Urinary bladder (tissue), 4 donors: Measurements from ENCODE around the gene SLC26A11. TPM values are rescaled to one million over a fixed set of nuclear protein-coding genes. Genes with fewer than 3 reads are reported as not detected.
"Not testable (repeated sequence)": the region's sequence is repeated elsewhere in the genome, so short reads cannot be mapped to it uniquely, and the experiment has no call there.

Experiments used
- DNase-seq: peaks from one replicate; pipeline ENCODE4 v3.0.0-alpha.2; 2015; ENCODE audit errors: extremely low spot score
- H3K27ac ChIP-seq: one replicate; pipeline ENCODE4 v1.5.1; 2013; ENCODE audit warnings: low read depth, mild to moderate bottlenecking, moderate library complexity
- H3K36me3 ChIP-seq: one replicate; pipeline ENCODE4 v1.6.1; 2013; ENCODE audit warnings: mild to moderate bottlenecking, moderate library complexity; ENCODE audit not compliant: insufficient read depth
- H3K4me1 ChIP-seq: one replicate; pipeline ENCODE4 v1.6.1; 2013; ENCODE audit warnings: mild to moderate bottlenecking, moderate library complexity; ENCODE audit not compliant: insufficient read depth
- H3K4me3 ChIP-seq: one replicate; pipeline ENCODE4 v1.5.1; 2013; ENCODE audit warnings: low read depth, low read length
- WGBS: extraction: QIAGEN DNeasy Blood & Tissue Kit; methylation state at CpG from one replicate; pipeline ENCODE4 v1.1.7; 2013; 5-methylcytosine and 5-hydroxymethylcytosine counted together
- polyA plus RNA-seq: library from polyadenylated mRNA; stranded (reverse); fragments of 200-250 nt; gene quantifications from one replicate; pipeline ENCODE4 v1.2.3, GENCODE V29; 2013
- total RNA-seq: library from RNA; depleted of rRNA; stranded (reverse); fragments of >200 nt; gene quantifications from one replicate; pipeline ENCODE4 v1.2.3, GENCODE V29; 2014
- donor health status: healthy with polysubstance abuse.
- donor health status: healthy.

The SLC26A11 gene
- total and polyA plus RNA-seq, 2 donors, result 9.2 to 14.2 TPM

- Histone ChIP-seq H3K27ac (no peak overlapping the region), H3K36me3 (peaks cover 7% of the 10 kb centered on the region), H3K4me3 (no peak overlapping the region), H3K4me1 (no peaks in the 10 kb centered on the region)
- DNase-seq, result no peak
- WGBS, result 85% methylated on average over 22 of the region's 22 CpGs
These were observed 67.8 kb downstream of the SLC26A11 start for GRCh38 chr17:80287806-80288567.

GRCh38 chr17:80289616-80290015, 69.4 kb downstream of the SLC26A11 start:
- no peak for DNase-seq
- Histone ChIP-seq H3K4me3 (no peak overlapping the region), H3K27ac (no peak overlapping the region), H3K36me3 (peaks cover 5% of the 10 kb centered on the region), H3K4me1 (no peaks in the 10 kb centered on the region)
- 73% methylated on average over 6 of the region's 6 CpGs for WGBS

- Histone ChIP-seq H3K4me3 (no peak overlapping the region), H3K27ac (no peak overlapping the region), H3K4me1 (no peaks in the 10 kb centered on the region), H3K36me3 (peaks cover 7% of the 10 kb centered on the region)
- DNase-seq, result no peak
- WGBS, result 95% methylated on average over 25 of the region's 25 CpGs
These were observed 69.9 kb downstream of the SLC26A11 start for GRCh38 chr17:80290156-80290555.

- DNase-seq, result no peak
- peaks cover 7% of the 10 kb centered on the region for H3K36me3 ChIP-seq
These were observed 71.0 kb downstream of the SLC26A11 start for GRCh38 chr17:80291260-80291659.

DNA sequence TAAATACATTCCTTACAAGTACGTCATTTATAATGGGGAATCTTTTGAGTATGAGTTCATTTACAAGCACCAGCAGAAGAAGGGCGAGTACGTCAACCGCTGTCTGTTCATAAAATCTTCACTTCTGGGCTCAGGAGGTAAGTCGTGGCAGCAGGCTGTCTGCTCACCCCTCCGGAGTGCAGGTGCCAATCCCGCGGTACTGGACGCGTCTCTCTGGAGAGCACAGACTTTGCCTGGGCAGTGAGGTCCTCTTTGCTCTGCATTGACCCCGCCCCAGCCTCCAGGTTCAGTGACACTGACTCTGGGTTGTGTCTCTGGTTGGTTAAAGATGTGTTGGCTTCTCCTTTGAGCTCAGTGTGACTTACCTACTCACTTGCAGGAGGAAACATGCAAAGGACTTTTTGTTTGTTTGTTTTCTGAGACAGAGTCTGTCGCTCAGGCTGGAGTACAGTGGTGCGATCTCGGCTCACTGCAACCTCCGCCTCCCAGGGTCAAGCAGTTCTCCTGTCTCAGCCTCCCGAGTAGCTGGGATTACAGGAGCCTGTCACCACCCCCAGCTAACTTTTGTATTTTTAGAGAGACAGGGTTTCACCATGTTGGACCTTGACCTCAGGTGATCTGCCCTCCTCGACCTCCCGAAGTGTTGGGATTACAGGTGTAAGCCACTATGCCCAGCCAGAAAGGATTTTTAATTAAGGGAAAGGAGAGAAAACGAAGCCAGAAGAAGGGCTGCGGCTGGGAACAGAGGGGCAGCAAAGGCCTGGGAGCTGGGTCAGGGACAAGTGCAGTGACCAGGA, 71.7 kb downstream of the SLC26A11 start:
- 94% methylated on average over 20 of the region's 20 CpGs for WGBS
- H3K4me3 ChIP-seq, result no peak overlapping the region
- H3K4me1 ChIP-seq, result no peaks in the 10 kb centered on the region
- peaks cover 7% of the 10 kb centered on the region for H3K36me3 ChIP-seq
- no peak for DNase-seq
- H3K27ac ChIP-seq, result no peak overlapping the region

More at GRCh38 chr17:80291260-80291659, 71.0 kb downstream of the SLC26A11 start:
- Histone ChIP-seq H3K4me3 (no peak overlapping the region), H3K4me1 (no peaks in the 10 kb centered on the region), H3K27ac (no peak overlapping the region)
- WGBS, result 96% methylated on average over 6 of the region's 6 CpGs

DNA sequence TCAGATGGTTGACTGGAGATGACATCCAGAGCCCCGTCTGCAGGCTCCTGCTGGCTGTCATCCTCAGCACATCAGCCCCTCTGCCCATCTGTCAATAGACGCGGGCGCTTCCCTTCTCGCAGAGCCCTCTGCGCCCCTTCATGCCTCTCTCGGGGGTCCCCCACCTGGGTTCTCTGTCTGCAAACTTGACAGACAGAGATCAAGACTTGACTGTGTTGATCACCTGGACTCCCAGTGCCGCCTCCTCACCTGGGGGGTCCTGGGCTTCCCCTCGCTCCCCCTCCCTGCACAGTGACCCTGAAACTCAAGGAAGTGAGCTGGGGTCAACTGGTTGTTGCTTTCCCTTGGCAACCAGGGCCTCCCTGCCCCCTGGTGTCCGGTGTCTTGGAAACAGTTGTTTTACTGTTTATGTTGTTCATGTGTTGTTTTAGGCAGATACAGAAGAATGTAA, 72.3 kb downstream of the SLC26A11 start:
- 94% methylated on average over 10 of the region's 10 CpGs for WGBS
- Histone ChIP-seq H3K36me3 (peaks cover 7% of the 10 kb centered on the region), H3K27ac (no peak overlapping the region)

DNA sequence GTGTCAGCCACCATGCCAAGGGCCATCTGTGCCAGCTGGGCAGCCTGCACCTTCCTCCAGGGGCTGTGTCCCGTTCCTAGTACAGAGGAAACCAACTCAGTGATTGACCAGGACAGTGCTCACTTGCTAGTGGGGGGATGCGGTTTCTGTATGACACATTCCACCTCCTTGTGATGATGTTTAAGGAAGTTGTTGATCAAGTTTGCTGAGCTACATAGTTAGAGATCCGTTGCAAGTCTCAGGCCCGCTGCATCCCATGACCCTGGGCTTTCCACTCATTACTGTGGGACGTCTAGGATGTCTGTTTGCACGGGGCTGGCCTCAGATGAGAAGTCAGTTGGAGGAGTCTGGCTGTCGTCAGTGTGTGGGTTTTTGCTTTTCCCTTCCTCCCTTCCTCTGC, 74.0 kb downstream of the SLC26A11 start:
- no peak for DNase-seq
- peaks cover 8% of the 10 kb centered on the region for H3K36me3 ChIP-seq
- WGBS, result 80% methylated on average over 7 of the region's 7 CpGs

More for the DNA sequence above, 72.3 kb downstream of the SLC26A11 start:
- Histone ChIP-seq H3K4me1 (no peaks in the 10 kb centered on the region), H3K4me3 (no peak overlapping the region)
- DNase-seq, result no peak

GRCh38 chr17:80294653-80295052, 74.4 kb downstream of the SLC26A11 start:
- Histone ChIP-seq H3K4me3 (no peak overlapping the region), H3K27ac (no peak overlapping the region), H3K4me1 (no peaks in the 10 kb centered on the region), H3K36me3 (peaks cover 8% of the 10 kb centered on the region)
- WGBS, result 89% methylated on average over 6 of the region's 6 CpGs
- DNase-seq, result no peak

More for the DNA sequence above, 74.0 kb downstream of the SLC26A11 start:
- H3K4me1 ChIP-seq, result no peaks in the 10 kb centered on the region
- H3K27ac ChIP-seq, result no peak overlapping the region
- no peak overlapping the region for H3K4me3 ChIP-seq

GRCh38 chr17:80295146-80295545, 74.9 kb downstream of the SLC26A11 start:
- no peaks in the 10 kb centered on the region for H3K4me1 ChIP-seq
- peaks cover 8% of the 10 kb centered on the region for H3K36me3 ChIP-seq
- 81% methylated on average over 5 of the region's 5 CpGs for WGBS
- no peak overlapping the region for H3K27ac ChIP-seq
- H3K4me3 ChIP-seq, result no peak overlapping the region
- DNase-seq, result no peak

GRCh38 chr17:80295559-80295958, 75.3 kb downstream of the SLC26A11 start:
- Histone ChIP-seq H3K4me3 (no peak overlapping the region), H3K4me1 (no peaks in the 10 kb centered on the region), H3K27ac (no peak overlapping the region), H3K36me3 (peaks cover 12% of the 10 kb centered on the region)
- 92% methylated on average over 6 of the region's 6 CpGs for WGBS
- no peak for DNase-seq

- Histone ChIP-seq H3K4me3 (no peak overlapping the region), H3K36me3 (peaks cover 12% of the 10 kb centered on the region), H3K27ac (no peak overlapping the region), H3K4me1 (no peaks in the 10 kb centered on the region)
- DNase-seq, result no peak
- WGBS, result 89% methylated on average over 14 of the region's 14 CpGs
These were observed 76.0 kb downstream of the SLC26A11 start for GRCh38 chr17:80296221-80296620.

DNA sequence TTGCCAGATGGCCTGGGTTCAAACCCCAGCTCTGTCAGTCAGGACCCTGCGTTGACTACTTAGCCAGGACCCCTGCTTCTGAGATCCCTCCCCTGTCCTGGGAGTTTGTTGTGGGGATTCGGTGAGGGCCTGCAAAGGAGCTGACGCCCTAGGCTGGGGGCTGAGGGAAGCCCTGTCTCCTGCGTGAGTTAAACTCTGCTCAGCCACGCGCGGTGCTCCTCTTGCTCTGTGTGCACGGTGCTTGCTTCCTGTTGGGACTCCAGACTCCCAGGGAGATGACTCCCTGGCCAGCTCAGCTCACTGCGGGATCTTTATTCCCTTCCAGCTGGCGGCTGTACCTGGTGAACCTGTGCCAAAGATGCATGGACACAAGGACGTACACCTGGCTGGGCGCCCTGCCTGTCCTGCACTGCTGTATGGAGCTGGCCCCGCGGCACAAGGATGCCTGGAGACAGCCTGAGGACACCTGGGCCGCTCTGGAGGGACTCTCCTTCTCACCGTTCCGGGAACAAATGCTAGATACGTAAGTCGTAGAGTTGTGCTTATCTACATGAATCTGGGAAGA, 77.9 kb downstream of the SLC26A11 start:
- no peak for DNase-seq
- Histone ChIP-seq H3K36me3 (peaks cover 17% of the 10 kb centered on the region), H3K4me3 (no peak overlapping the region), H3K4me1 (no peaks in the 10 kb centered on the region), H3K27ac (no peak overlapping the region)
- WGBS, result 89% methylated on average over 19 of the region's 19 CpGs

- peaks cover 17% of the 10 kb centered on the region for H3K36me3 ChIP-seq
- not testable (repeated sequence) for DNase-seq, H3K4me1 ChIP-seq, H3K4me3 ChIP-seq, H3K27ac ChIP-seq
- 98% methylated on average over 4 of the region's 4 CpGs for WGBS
These were observed 79.3 kb downstream of the SLC26A11 start for GRCh38 chr17:80299350-80300100.
